CD4-positive, alpha-beta memory T cell (primary cell): ENCODE data around the gene CRX. TPM values are rescaled to one million over a fixed set of nuclear protein-coding genes. Genes with fewer than 3 reads are reported as not detected.
A peak's percentile ranks its signal among the peaks of the same experiment; 100 is the strongest.
"Not testable (repeated sequence)": the region's sequence is repeated elsewhere in the genome, so short reads cannot be mapped to it uniquely, and the experiment has no call there.

Experiments used
- CTCF ChIA-PET: fragments of 350-600 bp; sonication (Branson Sonifier 250); formaldehyde crosslinking; loops from one replicate; lab custom pipeline; 2021; ENCODE audit warnings: inconsistent platforms; ENCODE audit not compliant: partially characterized antibody; lab: Charles Lee
- POLR2A ChIA-PET: fragments of 350-600 bp; sonication (Branson Sonifier 250); formaldehyde crosslinking; loops from one replicate; lab custom pipeline; 2021; ENCODE audit not compliant: partially characterized antibody; lab: Charles Lee
- DNase-seq, 5 donors: peaks; one replicate each; pipeline versions ENCODE4 v3.0.0 to v3.0.0-alpha.2; 2020 to 2022; ENCODE audit warnings: mixed read lengths in 1 of 5
- H3K27ac ChIP-seq: one replicate; pipeline ENCODE4 v1.7.0; 2013; ENCODE audit warnings: low read depth, low read length
- H3K27me3 ChIP-seq: 2 replicates; pipeline ENCODE4 v1.7.0; 2013; ENCODE audit warnings: mild to moderate bottlenecking, low read length, moderate library complexity; ENCODE audit not compliant: insufficient read depth
- H3K36me3 ChIP-seq: 2 replicates; pipeline ENCODE4 v1.7.0; 2013; ENCODE audit warnings: mild to moderate bottlenecking, low read length, moderate library complexity; ENCODE audit not compliant: insufficient read depth
- H3K4me1 ChIP-seq: 2 replicates; pipeline ENCODE4 v1.7.0; 2013; ENCODE audit warnings: mild to moderate bottlenecking, low read length, moderate library complexity; ENCODE audit not compliant: insufficient read depth
- H3K4me3 ChIP-seq, 2 donors: one replicate each; pipeline ENCODE4 v1.7.0; 2013; ENCODE audit warnings: low read length in 2 of 2, mild to moderate bottlenecking in 1 of 2
- H3K9me3 ChIP-seq, 2 donors: one replicate each; pipeline ENCODE4 v1.7.0; 2013; ENCODE audit warnings: low read length in 2 of 2, control low read depth in 1 of 2; ENCODE audit not compliant: control insufficient read depth in 1 of 2
- H3K27ac Mint-ChIP-seq, 7 donors: one replicate each; pipeline ENCODE4 v1.8.0; 2020 to 2021; ENCODE audit warnings: mixed read lengths in 7 of 7, mild to moderate bottlenecking in 6 of 7, inconsistent platforms in 3 of 7, moderate library complexity in 3 of 7
- H3K27me3 Mint-ChIP-seq, 2 donors: one replicate each; pipeline ENCODE4 v1.8.0; 2020 to 2021; ENCODE audit warnings: mixed read lengths in 2 of 2
- H3K36me3 Mint-ChIP-seq, 2 donors: one replicate each; pipeline ENCODE4 v1.8.0; 2020 to 2021; ENCODE audit warnings: mixed read lengths in 2 of 2, inconsistent platforms in 1 of 2, mild to moderate bottlenecking in 1 of 2
- H3K4me1 Mint-ChIP-seq, 4 donors: one replicate each; pipeline ENCODE4 v1.8.0; 2020 to 2021; ENCODE audit warnings: mixed read lengths in 4 of 4, mild to moderate bottlenecking in 1 of 4
- H3K4me3 Mint-ChIP-seq, 8 donors: one replicate each; pipeline ENCODE4 v1.8.0; 2020 to 2021; ENCODE audit warnings: mixed read lengths in 8 of 8, mild to moderate bottlenecking in 7 of 8, moderate library complexity in 6 of 8, inconsistent platforms in 3 of 8
- H3K9me3 Mint-ChIP-seq, 8 donors: one replicate each; pipeline ENCODE4 v1.8.0; 2020 to 2021; ENCODE audit warnings: mixed read lengths in 8 of 8, mild to moderate bottlenecking in 5 of 8, inconsistent platforms in 3 of 8, moderate library complexity in 1 of 8
- intact Hi-C: fragments of 100-400 bp; cut with micrococcal nuclease; formaldehyde crosslinking; loops from one replicate; pipeline ENCODE4 v1.15.1; 2023
- polyA plus RNA-seq, 2 donors: library from polyadenylated mRNA; unstranded; fragments of 300-500 nt; fragmentation: Illumina TruSeq; gene quantifications; one replicate each; pipeline ENCODE4 v1.2.3, GENCODE V29; 2021
- total RNA-seq, 2 experiments: library from RNA; stranded (reverse); gene quantifications; one replicate each; pipeline ENCODE4 v1.2.3, GENCODE V29; 2021

Gene CRX
- total and polyA plus RNA-seq, 4 experiments from 2014 or later: not detected

GRCh38 chr19:47858231-47858630 is 36.5 kb downstream of the CRX start:
- H3K9me3 ChIP-seq, H3K27ac Mint-ChIP-seq, H3K4me1 Mint-ChIP-seq, H3K27ac ChIP-seq, H3K36me3 ChIP-seq, H3K9me3 Mint-ChIP-seq, H3K27me3 ChIP-seq, POLR2A ChIA-PET, intact Hi-C loops, H3K4me1 ChIP-seq, H3K36me3 Mint-ChIP-seq, DNase-seq, H3K4me3 Mint-ChIP-seq, H3K4me3 ChIP-seq: not testable (repeated sequence)
- CTCF ChIA-PET: interaction anchor here (0.8 to 3.8 kb wide), 2 partner anchors 9 to 11 kb away, joined by 3 to 15 read pairs; no protein-coding TSS in a partner anchor
- H3K27me3 Mint-ChIP-seq: peaks cover 14 to 27% of the 10 kb centered on the region in 2 donors

GRCh38 chr19:47858646-47859285 is 37.0 kb downstream of the CRX start, which contains the start of gene TPRX2:
TPRX2 (plus strand) TSS chr19:47859235; CDS start chr19:47859247, 12 bp downstream.
- H3K4me1 Mint-ChIP-seq, H3K4me3 Mint-ChIP-seq, H3K36me3 Mint-ChIP-seq, DNase-seq, H3K27me3 ChIP-seq, H3K9me3 Mint-ChIP-seq, H3K36me3 ChIP-seq, POLR2A ChIA-PET, H3K9me3 ChIP-seq, H3K4me3 ChIP-seq, intact Hi-C loops, H3K27ac Mint-ChIP-seq, H3K27ac ChIP-seq, H3K4me1 ChIP-seq: not testable (repeated sequence)
- H3K27me3 Mint-ChIP-seq: peaks cover 12 to 27% of the 10 kb centered on the region in 2 donors
- CTCF ChIA-PET: interaction anchor here (3.8 kb wide), 1 partner anchor 10 kb away, joined by 15 read pairs; no protein-coding TSS in a partner anchor

GRCh38 chr19:47859838-47860237 is 38.1 kb downstream of the CRX start:
- H3K36me3 ChIP-seq, CTCF ChIA-PET, H3K4me1 ChIP-seq, H3K27ac Mint-ChIP-seq, H3K36me3 Mint-ChIP-seq, H3K27me3 ChIP-seq, intact Hi-C loops, H3K4me1 Mint-ChIP-seq, H3K27ac ChIP-seq, POLR2A ChIA-PET, H3K9me3 ChIP-seq, H3K9me3 Mint-ChIP-seq, DNase-seq, H3K4me3 Mint-ChIP-seq, H3K4me3 ChIP-seq: not testable (repeated sequence)
- peaks cover 11 to 23% of the 10 kb centered on the region in 2 donors for H3K27me3 Mint-ChIP-seq

- CTCF ChIA-PET: no interaction called here
- no peak overlapping the region for H3K27ac Mint-ChIP-seq
Measured at GRCh38 chr19:47860602-47861297, 39.0 kb downstream of the CRX start.

GRCh38 chr19:47861630-47862029 is 39.9 kb downstream of the CRX start:
- Mint-ChIP-seq H3K4me1 (peaks cover 0 to 5% (median 0%) of the 10 kb centered on the region in 4 donors), H3K27me3 (peaks cover 8 to 24% of the 10 kb centered on the region in 2 donors), H3K4me3 (no peak overlapping the region), H3K27ac (peak overlapping the region in 1 of 7 donors; percentile 10), H3K9me3 (peaks cover 0 to 4% (median 1%) of the 10 kb centered on the region in 8 donors), H3K36me3 (peaks cover 0 to 3% of the 10 kb centered on the region in 2 donors)
- H3K9me3 ChIP-seq: no peaks in the 10 kb centered on the region
- H3K4me1 ChIP-seq: no peaks in the 10 kb centered on the region
- POLR2A ChIA-PET: no interaction called here
- H3K27ac ChIP-seq: no peak overlapping the region
- H3K36me3 ChIP-seq: no peaks in the 10 kb centered on the region
- CTCF ChIA-PET: no interaction called here
- intact Hi-C loops: no loop called here
- no peak overlapping the region for H3K4me3 ChIP-seq
- no peaks in the 10 kb centered on the region for H3K27me3 ChIP-seq
- no peak for DNase-seq

More at GRCh38 chr19:47860602-47861297, 39.0 kb downstream of the CRX start:
- POLR2A ChIA-PET: no interaction called here
- intact Hi-C loops: no loop called here
- H3K4me3 ChIP-seq: no peak overlapping the region
- Mint-ChIP-seq H3K4me3 (no peak overlapping the region), H3K9me3 (peaks cover 0 to 4% (median 1%) of the 10 kb centered on the region in 8 donors), H3K4me1 (peaks cover 0 to 5% (median 0%) of the 10 kb centered on the region in 4 donors), H3K36me3 (peaks cover 0 to 3% of the 10 kb centered on the region in 2 donors), H3K27me3 (peaks cover 11 to 25% of the 10 kb centered on the region in 2 donors)
- DNase-seq: no peak
- no peaks in the 10 kb centered on the region for H3K4me1 ChIP-seq
- H3K36me3 ChIP-seq: no peaks in the 10 kb centered on the region
- no peak overlapping the region for H3K27ac ChIP-seq
- H3K9me3 ChIP-seq: no peaks in the 10 kb centered on the region
- H3K27me3 ChIP-seq: no peaks in the 10 kb centered on the region

GRCh38 chr19:47863514-47863936 is 41.8 kb downstream of the CRX start:
- Mint-ChIP-seq H3K4me3 (no peak overlapping the region), H3K9me3 (peaks cover 0 to 4% (median 1%) of the 10 kb centered on the region in 8 donors), H3K36me3 (peaks cover 0 to 3% of the 10 kb centered on the region in 2 donors), H3K27me3 (peaks cover 6 to 14% of the 10 kb centered on the region in 2 donors), H3K27ac (no peak overlapping the region), H3K4me1 (peaks cover 0 to 5% (median 0%) of the 10 kb centered on the region in 4 donors)
- POLR2A ChIA-PET: no interaction called here
- Histone ChIP-seq H3K36me3 (no peaks in the 10 kb centered on the region), H3K9me3 (no peaks in the 10 kb centered on the region), H3K4me3 (no peak overlapping the region), H3K4me1 (no peaks in the 10 kb centered on the region), H3K27me3 (no peaks in the 10 kb centered on the region), H3K27ac (no peak overlapping the region)
- peak; percentile 62 to 71 (median 68) for DNase-seq
- intact Hi-C loops: loop anchor here (1.0 kb wide), 1 partner anchor 50 kb away; no protein-coding TSS in a partner anchor
- CTCF ChIA-PET: interaction anchor here (0.8 to 1.9 kb wide), 10 partner anchors 9 to 98 kb away, joined by 3 to 10 read pairs (median 4); no protein-coding TSS in a partner anchor

- H3K4me1 Mint-ChIP-seq: peaks cover 0 to 9% (median 2%) of the 10 kb centered on the region in 4 donors
Measured at GRCh38 chr19:47865166-47865565, 43.4 kb downstream of the CRX start.

More at GRCh38 chr19:47865166-47865565, 43.4 kb downstream of the CRX start:
- H3K27ac ChIP-seq: no peak overlapping the region
- ChIA-PET POLR2A (no interaction called here), CTCF (interaction anchor here (0.8 to 0.9 kb wide), 2 partner anchors 9 to 76 kb away, joined by 3 read pairs; no protein-coding TSS in a partner anchor)
- Mint-ChIP-seq H3K4me3 (no peak overlapping the region), H3K27ac (no peak overlapping the region), H3K9me3 (peaks cover 0 to 4% (median 1%) of the 10 kb centered on the region in 8 donors), H3K36me3 (peaks cover 0 to 3% of the 10 kb centered on the region in 2 donors), H3K27me3 (peaks cover 5 to 17% of the 10 kb centered on the region in 2 donors)
- H3K9me3 ChIP-seq: no peaks in the 10 kb centered on the region
- H3K4me1 ChIP-seq: no peaks in the 10 kb centered on the region
- no peak overlapping the region for H3K4me3 ChIP-seq
- intact Hi-C loops: no loop called here
- H3K36me3 ChIP-seq: no peaks in the 10 kb centered on the region
- H3K27me3 ChIP-seq: no peaks in the 10 kb centered on the region
- DNase-seq: no peak
